Measurements from ENCODE around the gene CTIF. TPM values are rescaled to one million over a fixed set of nuclear protein-coding genes. Genes with fewer than 3 reads are reported as not detected.

CTIF gene
- total and polyA plus RNA-seq, 2 experiments from 2014 or later, result 22.1 to 27.9 TPM

GRCh38 chr18:48574667-48575300, 36.0 kb downstream of the CTIF start:
- H3K27me3 ChIP-seq, result no peaks in the 10 kb centered on the region
- no peak overlapping the region for H3K4me3 ChIP-seq
- peaks cover 12% of the 10 kb centered on the region for H4K20me1 ChIP-seq (ENCODE audit: insufficient read depth, poor library complexity, severe bottlenecking)
- 85% methylated on average over 11 of the region's 11 CpGs for WGBS (ENCODE audit: low lambda C conversion rate, missing lambda C conversion rate)
- peaks cover 6% of the 10 kb centered on the region for H3K4me1 ChIP-seq (ENCODE audit: insufficient read depth)
- no peaks in the 10 kb centered on the region for H3K36me3 ChIP-seq (replicated peaks; ENCODE audit: insufficient read depth, low read depth)
- H2AFZ ChIP-seq, result no peak overlapping the region
- peaks cover 77% of the 10 kb centered on the region for H3K79me2 ChIP-seq
- no peak overlapping the region for H3K4me2 ChIP-seq
- no peaks in the 10 kb centered on the region for H3K9me3 ChIP-seq (ENCODE audit: low read depth)
- no peak overlapping the region for H3K27ac ChIP-seq
- DNase-seq (ENCODE audit: low spot score), result no peak
- H3K9me2 ChIP-seq (replicated peaks; ENCODE audit: insufficient read depth), result no peaks in the 10 kb centered on the region
- no peak for TF ChIP-seq CTCF (IDR thresholded peaks at IDR 0.05; ENCODE audit: poor library complexity)
- TF ChIP-seq EZH2 (IDR thresholded peaks at IDR 0.05; ENCODE audit: borderline replicate concordance), result no peak
- no peak for TF ChIP-seq EZH2phosphoT487 (IDR thresholded peaks at IDR 0.05; ENCODE audit: low read depth, severe bottlenecking, unreplicated experiment)

- Histone ChIP-seq H3K4me3 (no peak overlapping the region), H3K4me1 (ENCODE audit: insufficient read depth) (peaks cover 6% of the 10 kb centered on the region), H3K27me3 (no peaks in the 10 kb centered on the region), H3K79me2 (peaks cover 79% of the 10 kb centered on the region), H3K27ac (no peak overlapping the region), H3K4me2 (no peak overlapping the region), H2AFZ (no peak overlapping the region), H3K36me3 (replicated peaks; ENCODE audit: insufficient read depth, low read depth) (no peaks in the 10 kb centered on the region), H3K9me3 (ENCODE audit: low read depth) (no peaks in the 10 kb centered on the region), H4K20me1 (ENCODE audit: insufficient read depth, poor library complexity, severe bottlenecking) (peaks cover 12% of the 10 kb centered on the region), H3K9me2 (replicated peaks; ENCODE audit: insufficient read depth) (no peaks in the 10 kb centered on the region)
- 73% methylated on average over 8 of the region's 8 CpGs for WGBS (ENCODE audit: low lambda C conversion rate, missing lambda C conversion rate)
- TF ChIP-seq EZH2phosphoT487 (IDR thresholded peaks at IDR 0.05; ENCODE audit: low read depth, severe bottlenecking, unreplicated experiment), result no peak
- TF ChIP-seq EZH2 (IDR thresholded peaks at IDR 0.05; ENCODE audit: borderline replicate concordance), result no peak
- no peak for TF ChIP-seq CTCF (IDR thresholded peaks at IDR 0.05; ENCODE audit: poor library complexity)
- DNase-seq (ENCODE audit: low spot score), result no peak
Observed at GRCh38 chr18:48575301-48575657, 36.4 kb downstream of the CTIF start.

GRCh38 chr18:48575658-48576456, 37.0 kb downstream of the CTIF start:
- H3K36me3 ChIP-seq (replicated peaks; ENCODE audit: insufficient read depth, low read depth), result no peaks in the 10 kb centered on the region
- no peaks in the 10 kb centered on the region for H3K27me3 ChIP-seq
- H3K4me1 ChIP-seq (ENCODE audit: insufficient read depth), result peaks cover 6% of the 10 kb centered on the region
- WGBS (ENCODE audit: low lambda C conversion rate, missing lambda C conversion rate), result 84% methylated on average over 23 of the region's 24 CpGs
- peaks cover 12% of the 10 kb centered on the region for H4K20me1 ChIP-seq (ENCODE audit: insufficient read depth, poor library complexity, severe bottlenecking)
- no peak overlapping the region for H3K4me2 ChIP-seq
- H2AFZ ChIP-seq, result no peak overlapping the region
- H3K9me2 ChIP-seq (replicated peaks; ENCODE audit: insufficient read depth), result no peaks in the 10 kb centered on the region
- H3K27ac ChIP-seq, result no peak overlapping the region
- no peaks in the 10 kb centered on the region for H3K9me3 ChIP-seq (ENCODE audit: low read depth)
- TF ChIP-seq EZH2 (IDR thresholded peaks at IDR 0.05; ENCODE audit: borderline replicate concordance), result no peak
- H3K4me3 ChIP-seq, result no peak overlapping the region
- H3K79me2 ChIP-seq, result peaks cover 78% of the 10 kb centered on the region
- DNase-seq (ENCODE audit: low spot score), result no peak

- peaks cover 78% of the 10 kb centered on the region for H3K79me2 ChIP-seq
- H3K27ac ChIP-seq, result no peak overlapping the region
- DNase-seq (ENCODE audit: low spot score), result no peak
Observed at GRCh38 chr18:48576457-48576771, 37.6 kb downstream of the CTIF start.

More at GRCh38 chr18:48576457-48576771, 37.6 kb downstream of the CTIF start:
- no peaks in the 10 kb centered on the region for H3K27me3 ChIP-seq
- no peaks in the 10 kb centered on the region for H3K9me3 ChIP-seq (ENCODE audit: low read depth)
- TF ChIP-seq EZH2 (IDR thresholded peaks at IDR 0.05; ENCODE audit: borderline replicate concordance) (no peak), CTCF (IDR thresholded peaks at IDR 0.05; ENCODE audit: poor library complexity) (no peak), EZH2phosphoT487 (IDR thresholded peaks at IDR 0.05; ENCODE audit: low read depth, severe bottlenecking, unreplicated experiment) (no peak)
- H4K20me1 ChIP-seq (ENCODE audit: insufficient read depth, poor library complexity, severe bottlenecking), result peaks cover 18% of the 10 kb centered on the region
- peaks cover 11% of the 10 kb centered on the region for H3K4me1 ChIP-seq (ENCODE audit: insufficient read depth)
- H2AFZ ChIP-seq, result no peak overlapping the region
- H3K36me3 ChIP-seq (replicated peaks; ENCODE audit: insufficient read depth, low read depth), result no peaks in the 10 kb centered on the region
- no peak overlapping the region for H3K4me2 ChIP-seq
- no peak overlapping the region for H3K4me3 ChIP-seq
- H3K9me2 ChIP-seq (replicated peaks; ENCODE audit: insufficient read depth), result no peaks in the 10 kb centered on the region
- 88% methylated on average over 11 of the region's 11 CpGs for WGBS (ENCODE audit: low lambda C conversion rate, missing lambda C conversion rate)

All from hepatocyte (in vitro differentiated cells).